Activated T-cell treated with anti-CD3 and anti-CD28 coated beads for 1 hour (primary cell): Measurements from ENCODE around the gene MT1F.
"Not testable (repeated sequence)": the region's sequence is repeated elsewhere in the genome, so short reads cannot be mapped to it uniquely, and the experiment has no call there.

Experiments
- DNase-seq: peaks from one replicate; pipeline ENCODE4 v3.0.0-alpha.2; 2020; ENCODE audit warnings: low read depth

MT1F gene

DNA sequence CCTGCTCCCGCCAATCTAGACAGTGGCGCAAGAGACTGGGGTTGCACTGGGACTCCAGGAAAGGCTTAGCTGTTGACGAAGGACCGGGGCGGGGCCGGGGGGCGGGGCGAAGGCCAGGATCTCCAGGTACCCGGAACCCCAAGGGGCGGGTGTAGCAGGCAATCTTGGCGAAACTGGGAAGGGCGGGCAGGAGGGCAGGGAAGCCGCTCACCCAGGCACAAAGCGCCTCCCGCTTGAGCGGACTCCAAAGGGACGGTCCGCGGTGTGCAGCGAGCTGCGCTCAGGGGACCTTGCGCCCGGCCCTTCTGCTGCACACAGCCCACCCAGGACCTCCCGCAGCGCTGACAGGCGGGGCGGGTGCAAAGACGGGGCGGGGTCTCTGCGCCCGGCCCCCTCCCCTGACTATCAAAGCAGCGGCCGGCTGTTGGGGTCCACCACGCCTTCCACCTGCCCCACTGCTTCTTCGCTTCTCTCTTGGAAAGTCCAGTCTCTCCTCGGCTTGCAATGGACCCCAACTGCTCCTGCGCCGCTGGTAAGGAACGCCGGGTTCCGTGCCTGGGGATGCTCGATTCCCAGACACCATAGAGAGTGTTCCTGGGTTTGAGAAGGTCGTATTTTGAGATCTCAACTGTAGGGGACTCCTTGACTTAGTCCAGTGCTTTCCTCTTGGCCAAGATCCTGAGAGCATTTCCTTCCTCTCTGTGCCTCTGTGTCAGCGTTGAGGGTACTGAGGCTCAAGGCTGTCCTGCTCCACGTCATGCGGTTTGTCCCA is at the start of gene MT1F:
Gene MT1F, plus strand, starts transcription at position 405 of the 772 bp plus-strand sequence. Its CDS starts 100 bp downstream, at position 505.
- DNase-seq: peak; percentile 59

DNA sequence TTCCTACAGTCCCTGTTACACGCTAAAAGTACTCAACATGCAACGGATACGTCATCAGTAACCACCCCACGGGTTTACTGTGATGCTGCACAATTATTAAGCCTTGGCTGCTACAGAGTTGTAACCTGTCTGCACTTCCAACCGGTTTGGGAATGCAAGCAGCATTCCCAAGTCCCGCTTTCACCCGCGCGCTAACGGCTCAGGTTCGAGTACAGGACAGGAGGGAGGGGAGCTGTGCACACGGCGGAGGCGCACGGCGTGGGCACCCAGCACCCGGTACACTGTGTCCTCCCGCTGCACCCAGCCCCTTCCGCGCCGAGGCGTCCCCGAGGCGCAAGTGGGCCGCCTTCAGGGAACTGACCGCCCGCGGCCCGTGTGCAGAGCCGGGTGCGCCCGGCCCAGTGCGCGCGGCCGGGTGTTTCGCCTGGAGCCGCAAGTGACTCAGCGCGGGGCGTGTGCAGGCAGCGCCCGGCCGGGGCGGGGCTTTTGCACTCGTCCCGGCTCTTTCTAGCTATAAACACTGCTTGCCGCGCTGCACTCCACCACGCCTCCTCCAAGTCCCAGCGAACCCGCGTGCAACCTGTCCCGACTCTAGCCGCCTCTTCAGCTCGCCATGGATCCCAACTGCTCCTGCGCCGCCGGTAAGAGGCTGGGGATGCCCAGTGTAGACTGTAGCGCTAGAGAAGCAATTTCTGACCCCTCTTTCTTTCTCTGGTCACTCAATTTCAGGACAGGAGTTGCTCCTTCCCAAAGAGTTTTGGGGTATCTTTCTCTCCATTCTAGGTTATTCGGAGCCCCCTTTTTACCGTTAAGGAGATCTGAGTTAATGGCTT is 49.5 kb upstream of the MT1F start, which contains the start of gene MT2A:
Gene MT2A, plus strand, starts transcription at position 542 of the 833 bp plus-strand sequence. Its CDS starts 72 bp downstream, at position 614.
- peak; percentile 80 for DNase-seq

DNA sequence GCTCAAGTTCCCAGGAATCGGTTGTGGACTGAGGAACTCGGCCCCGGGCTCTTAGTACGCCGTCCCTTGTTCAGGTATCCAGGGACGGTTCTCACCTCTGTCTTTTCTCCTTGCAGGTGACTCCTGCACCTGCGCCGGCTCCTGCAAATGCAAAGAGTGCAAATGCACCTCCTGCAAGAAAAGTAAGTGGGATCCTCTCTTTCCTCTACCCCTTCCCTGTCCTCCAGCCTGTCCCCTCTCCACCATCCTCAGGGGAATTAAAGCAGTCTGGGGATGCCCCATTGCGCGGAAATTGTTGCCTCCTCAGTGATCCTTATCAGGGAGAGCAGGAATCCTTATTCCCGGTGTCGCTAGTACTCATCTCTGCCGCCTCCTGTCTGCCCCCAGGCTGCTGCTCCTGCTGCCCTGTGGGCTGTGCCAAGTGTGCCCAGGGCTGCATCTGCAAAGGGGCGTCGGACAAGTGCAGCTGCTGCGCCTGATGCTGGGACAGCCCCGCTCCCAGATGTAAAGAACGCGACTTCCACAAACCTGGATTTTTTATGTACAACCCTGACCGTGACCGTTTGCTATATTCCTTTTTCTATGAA is 48.8 kb upstream of the MT1F start:
- DNase-seq: no peak

DNA sequence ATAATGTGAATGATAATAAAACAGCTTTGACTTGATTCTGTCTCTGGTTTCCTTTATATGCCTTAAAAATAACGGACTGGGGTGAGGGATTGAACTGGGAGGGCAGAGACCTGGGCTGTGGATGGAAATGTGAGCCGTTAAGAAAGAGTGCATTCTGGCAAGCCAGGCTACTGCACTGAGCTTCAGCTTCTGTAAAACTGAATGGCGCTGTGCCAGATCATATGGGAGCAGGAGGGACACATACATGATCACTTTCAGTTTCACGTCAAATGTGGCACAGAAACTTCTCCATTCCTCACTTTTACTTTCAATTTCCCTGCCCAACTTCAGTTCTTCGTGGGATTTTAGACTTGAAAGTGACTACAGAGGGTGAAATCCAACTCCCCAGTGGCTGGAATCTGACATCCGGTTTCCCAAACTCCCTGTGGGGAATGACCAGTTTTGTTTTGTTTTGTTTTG is 48.3 kb upstream of the MT1F start:
- DNase-seq: peak; percentile 59

DNA sequence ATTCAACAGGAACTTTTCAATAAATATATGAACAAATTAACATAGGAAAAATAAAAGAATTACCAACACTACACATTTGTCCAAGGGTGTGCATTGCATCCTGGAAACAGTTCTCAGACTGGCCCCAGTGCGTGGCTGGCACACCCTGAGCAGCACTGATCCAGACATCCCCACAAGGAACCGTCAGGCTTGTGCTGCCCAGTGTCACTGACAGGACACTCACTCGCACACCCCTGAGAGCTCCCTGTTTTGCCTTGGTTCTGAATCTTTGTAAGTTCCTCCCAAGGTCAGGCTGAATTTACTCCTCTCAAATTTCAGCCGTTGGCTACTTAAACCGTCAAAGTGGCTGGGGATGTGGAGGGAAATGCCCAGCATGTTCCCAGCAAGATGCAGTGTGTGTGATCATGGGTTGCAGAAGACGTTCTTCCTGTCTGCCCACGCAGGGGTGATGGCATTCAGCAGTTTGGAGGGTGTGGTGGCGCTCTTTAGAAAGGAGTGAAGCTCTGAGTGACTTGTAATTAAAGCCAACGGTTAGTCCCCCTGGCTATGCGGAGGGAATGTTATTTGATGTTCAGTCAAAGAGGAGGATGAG is 47.6 kb upstream of the MT1F start:
- DNase-seq: peak; percentile 47

DNA sequence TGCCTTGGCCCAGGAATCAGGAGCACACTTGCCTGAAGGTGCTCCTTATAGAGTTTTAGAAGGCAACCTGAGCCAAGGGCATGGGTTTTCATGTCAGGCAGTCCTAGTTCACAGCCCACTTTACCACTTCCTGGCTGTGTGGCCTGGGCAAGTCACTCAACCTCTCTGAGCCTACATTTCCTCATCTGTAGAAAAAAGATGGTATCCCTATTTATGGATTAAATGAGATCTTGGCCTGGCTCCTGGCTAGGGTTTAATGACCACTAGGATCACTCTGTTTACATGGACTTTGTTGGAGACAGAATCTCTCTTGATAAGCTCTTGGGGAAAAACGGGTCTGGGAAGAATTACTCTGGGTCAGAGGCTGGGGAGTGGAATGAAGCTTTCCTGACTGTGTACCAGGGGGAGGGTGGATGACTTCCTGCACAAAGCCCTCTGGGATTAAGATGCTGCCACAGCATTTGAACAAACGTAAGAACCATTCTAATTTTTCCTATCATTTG is 47.1 kb upstream of the MT1F start:
- DNase-seq: no peak

DNA sequence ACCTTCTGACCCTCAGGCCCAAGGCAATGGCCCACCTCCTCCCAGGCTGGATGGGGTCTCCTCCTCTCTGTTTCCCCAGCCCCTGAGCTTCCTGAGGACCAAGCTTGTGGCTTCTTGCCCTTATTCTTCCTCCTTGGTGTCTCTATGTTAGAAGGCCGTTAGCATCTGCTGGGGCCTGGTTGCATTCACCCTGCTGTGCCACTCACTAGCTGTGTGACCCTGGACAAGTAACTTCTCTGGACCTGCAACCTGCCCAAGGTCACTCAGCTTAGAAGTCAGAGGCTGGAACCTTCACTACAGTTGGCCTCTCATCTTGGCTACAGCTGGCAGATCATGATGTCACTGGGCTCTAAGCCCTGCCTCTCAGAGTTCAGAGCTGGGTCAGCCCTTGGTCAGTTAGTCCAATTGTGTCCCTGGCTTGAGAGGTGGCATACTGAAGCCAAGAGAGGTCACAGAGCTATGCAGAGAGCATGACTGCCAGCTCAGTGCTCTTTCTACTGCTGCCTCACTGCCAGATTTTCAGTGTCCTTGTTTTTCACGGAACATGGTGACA is 46.4 kb upstream of the MT1F start:
- DNase-seq: no peak

DNA sequence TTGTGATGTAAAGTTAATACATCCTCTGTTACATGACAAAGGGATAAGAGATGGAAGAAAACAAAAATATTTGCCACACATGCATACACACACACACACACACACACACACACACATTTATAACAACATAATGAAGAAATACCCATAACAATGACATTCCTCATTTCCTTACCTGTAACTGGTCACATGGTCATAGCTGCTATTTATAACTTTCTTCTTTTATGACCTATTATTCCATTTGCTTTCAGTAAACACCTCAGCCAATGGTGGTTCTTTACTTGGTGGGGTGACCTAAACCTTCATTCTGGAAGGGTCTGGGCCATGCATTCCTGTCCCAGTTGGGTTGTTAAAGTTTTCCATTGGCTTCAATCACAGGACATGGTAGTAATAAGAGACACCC is 44.1 kb upstream of the MT1F start:
- DNase-seq: no peak

DNA sequence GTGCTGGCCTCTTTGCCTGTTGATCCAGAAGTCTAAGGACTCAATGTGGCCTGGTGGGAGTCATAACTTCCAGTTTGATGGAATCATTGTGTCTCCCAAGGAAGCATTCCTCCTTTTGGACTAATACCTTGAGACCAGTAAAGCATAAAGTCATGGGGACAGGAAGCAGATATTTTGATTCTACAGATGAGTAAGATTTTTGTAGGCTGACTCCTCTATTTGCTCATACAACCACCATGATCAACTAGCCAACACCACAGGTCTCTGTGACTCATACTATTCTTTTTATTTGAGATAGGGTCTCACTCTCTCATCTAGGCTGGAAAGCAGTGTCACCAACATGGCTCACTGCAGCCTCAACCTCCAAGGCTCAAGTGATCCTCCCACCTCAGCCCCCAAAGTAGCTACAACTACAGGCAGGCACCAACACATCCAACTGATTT is 43.2 kb upstream of the MT1F start:
- no peak for DNase-seq

DNA sequence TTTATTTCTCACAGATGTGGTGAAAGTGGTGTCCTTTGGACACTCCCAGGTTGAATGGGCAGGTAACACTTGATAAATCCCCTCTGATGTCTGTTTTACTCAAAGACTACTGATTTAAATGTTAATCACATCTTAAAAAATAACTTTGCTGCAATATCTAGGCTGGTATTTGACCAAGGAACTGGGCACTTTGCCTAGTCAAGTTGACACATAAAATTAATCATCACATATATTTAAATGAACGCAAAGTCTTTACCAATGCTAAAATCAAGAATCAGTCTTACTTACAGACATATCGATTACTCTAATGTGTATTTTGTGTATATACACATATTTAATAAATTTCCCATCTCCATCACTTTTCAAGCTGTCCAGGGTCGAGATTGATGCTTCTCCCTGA is 42.4 kb upstream of the MT1F start:
- DNase-seq: no peak

DNA sequence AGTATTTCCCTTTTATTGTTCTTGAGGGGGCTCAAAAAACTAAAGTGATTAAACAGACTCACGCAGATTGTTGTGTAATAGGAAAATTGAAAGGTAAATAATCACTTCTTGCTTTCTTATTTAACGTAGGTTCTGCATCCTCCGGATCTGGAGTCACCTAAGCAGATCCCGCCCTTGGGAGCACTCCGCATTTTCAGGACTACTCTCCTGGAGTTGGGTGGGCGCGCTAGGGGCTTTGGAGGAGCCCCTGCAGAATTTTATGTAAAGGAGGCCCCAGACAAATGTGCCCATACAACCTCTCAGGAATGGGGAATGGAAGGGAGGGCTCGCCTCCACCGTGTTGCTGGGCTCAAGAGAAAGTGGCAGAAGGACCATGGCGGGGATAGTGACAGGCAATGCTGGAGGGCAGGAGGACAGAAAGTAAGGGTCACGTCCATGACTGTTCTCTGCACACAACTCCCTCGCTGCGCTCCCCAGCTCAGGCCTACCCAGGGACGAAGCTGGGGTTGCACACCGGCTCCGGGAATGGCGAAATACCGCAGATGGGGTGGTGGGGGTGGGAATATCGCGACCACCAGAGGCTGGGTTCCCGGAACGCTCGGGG is 41.0 kb upstream of the MT1F start:
- no peak for DNase-seq

DNA sequence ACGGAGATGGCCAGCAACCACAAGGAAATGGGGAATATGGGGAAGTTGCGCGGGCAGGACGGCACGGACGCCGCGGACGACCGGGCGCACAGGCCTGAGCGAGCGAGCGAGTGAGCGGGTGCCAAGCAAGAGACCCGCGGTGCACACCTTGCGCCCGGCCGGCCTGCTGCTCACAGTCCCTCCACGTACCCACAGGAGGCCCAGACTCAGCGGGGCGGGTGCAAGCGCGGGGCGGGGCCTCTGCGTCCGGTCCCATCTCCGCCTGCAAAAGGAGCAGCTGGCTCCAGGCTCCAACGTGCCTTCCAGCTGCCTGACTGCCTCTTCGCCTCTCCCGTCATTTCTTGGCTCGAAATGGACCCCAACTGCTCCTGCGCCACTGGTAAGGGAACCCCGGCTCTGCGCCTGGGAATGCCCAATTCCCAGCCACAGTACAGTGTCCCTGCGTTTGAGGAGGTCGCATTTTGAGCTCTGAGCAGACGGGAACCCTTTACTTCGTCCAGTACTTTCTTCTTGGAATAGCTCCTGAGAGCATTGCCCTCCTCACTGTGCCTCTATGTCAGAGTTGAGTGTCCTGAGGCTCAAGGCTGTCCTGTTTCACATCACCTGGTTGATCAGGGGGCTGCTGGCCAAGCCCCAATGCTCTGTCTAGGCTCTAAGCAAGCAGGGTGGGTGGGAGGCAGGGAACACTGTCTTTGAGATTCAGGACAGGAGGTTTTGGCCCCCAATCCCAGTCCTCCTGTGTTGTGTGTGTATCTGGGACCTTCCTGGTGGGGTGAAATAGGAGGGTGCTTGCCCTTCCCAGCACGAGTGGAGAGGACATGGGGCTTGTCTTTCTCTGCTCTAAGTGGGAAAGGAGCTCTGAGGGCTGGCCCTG is 40.3 kb upstream of the MT1F start:
- peak; percentile 40 for DNase-seq

DNA sequence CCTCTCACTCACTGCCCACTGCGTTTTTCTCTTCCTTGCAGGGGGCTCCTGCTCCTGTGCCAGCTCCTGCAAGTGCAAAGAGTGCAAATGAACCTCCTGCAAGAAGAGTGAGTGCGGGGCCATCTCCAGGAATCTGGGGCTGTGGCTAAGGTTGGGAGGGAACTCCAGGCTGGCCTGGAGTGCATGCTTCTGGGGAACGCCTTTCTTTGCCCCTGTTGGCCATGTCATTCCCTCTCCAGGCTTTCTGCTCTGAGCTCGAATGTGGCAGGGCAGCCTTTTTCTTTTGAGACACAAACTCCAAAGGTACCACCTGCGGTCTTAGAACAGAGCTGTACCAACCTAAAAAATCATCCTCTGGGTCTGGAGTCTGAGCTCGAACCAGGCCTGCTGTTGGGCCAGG is 39.6 kb upstream of the MT1F start:
- DNase-seq: no peak

DNA sequence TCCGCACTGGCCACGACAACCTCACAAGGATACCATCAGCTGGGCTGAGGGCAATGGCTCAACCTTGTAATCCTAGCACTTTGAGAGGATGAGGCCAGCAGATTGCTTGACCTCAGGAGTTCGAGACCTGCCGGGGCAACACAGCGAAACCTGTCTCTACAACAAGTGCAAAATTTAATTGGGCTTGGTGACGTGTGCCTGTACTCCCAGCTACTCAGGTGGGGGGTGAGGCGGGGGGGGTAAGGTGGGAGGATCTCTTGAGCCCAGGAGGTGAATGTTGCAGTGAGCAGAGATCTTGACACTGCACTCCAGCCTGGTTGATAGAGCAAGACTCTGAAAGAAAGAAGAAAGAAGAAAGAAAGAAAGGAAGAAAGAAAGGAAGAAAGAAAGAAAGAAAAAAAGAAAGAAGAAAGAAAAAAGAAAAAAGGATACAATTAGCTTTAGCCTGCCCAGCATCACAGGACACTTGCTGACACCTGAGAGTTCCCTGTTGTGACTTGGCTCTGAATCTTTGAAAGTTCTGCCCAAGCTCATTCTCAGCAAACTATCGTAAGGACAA is 37.3 kb upstream of the MT1F start:
- DNase-seq: no peak

DNA sequence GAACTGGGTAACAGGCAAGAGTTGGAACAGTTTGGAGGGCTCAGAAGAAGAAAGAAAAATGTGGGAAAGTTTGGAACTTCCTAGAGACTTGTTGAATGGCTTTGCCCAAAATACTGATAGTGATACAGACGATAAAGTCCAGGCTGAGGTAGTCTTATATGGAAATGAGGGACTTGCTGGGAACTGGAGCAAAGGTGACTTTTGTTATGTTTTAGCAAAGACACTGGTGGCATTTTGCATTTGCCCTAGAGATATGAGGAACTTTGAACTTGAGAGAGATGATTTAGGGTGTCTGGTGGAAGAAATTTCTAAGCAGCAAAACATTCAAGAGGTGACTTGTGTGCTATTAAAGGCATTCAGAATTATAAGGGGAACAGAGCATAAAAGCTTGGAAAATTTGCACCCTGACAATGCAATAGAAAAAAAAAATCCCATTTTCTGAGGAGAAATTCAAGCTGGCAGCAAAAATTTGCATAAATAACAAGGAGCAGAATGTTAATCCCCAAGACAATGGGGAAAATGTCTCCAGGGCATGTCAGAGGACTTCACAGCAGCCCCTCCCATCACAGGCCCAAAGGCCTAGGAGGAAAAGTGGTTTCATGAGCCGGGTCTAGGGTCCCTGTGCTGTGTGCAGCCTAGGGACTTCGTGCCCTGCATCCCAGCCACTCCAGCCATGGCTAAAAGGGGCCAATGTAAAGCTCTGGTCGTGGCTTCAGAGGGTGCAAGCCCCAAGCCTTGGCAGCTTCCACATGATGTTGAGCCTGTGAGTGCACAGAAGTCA is 35.9 kb upstream of the MT1F start:
- DNase-seq: not testable (repeated sequence)

DNA sequence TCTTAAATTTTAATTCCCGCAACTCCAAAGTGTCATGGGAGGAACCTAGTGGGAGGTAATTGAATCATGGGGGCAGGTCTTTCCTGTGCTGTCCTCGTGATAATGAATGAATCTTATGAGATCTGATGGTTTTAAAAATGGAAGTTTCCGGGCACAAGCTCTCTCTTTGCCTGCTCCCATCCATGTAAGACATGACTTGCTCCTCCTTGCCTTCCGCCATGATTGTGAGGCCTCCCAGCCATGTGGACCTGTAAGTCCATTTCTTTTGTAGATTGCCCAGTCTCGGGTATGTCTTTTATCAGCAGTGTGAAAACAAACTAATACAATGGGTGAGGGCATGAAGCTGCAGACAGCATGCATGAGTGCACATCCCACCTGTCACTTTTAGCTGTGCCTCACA is 34.6 kb upstream of the MT1F start:
- not testable (repeated sequence) for DNase-seq

DNA sequence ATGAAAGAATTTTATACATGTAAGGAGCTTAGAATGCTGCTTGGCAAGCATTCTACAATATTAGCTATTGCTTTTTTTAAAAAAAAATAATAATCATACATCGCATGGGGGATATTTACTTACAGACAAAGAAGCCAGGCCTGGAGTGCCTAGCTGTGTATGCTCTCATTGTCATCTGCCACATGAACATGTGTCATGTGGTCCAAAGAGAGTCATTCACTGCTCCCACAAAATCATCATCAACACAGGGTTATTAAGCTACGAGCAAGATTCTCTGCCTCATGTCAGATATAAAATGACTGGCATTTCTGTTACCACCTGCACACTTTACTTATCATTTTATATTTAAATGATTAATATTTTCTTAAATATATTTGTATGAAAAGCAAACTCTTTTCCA is 34.1 kb upstream of the MT1F start:
- no peak for DNase-seq

DNA sequence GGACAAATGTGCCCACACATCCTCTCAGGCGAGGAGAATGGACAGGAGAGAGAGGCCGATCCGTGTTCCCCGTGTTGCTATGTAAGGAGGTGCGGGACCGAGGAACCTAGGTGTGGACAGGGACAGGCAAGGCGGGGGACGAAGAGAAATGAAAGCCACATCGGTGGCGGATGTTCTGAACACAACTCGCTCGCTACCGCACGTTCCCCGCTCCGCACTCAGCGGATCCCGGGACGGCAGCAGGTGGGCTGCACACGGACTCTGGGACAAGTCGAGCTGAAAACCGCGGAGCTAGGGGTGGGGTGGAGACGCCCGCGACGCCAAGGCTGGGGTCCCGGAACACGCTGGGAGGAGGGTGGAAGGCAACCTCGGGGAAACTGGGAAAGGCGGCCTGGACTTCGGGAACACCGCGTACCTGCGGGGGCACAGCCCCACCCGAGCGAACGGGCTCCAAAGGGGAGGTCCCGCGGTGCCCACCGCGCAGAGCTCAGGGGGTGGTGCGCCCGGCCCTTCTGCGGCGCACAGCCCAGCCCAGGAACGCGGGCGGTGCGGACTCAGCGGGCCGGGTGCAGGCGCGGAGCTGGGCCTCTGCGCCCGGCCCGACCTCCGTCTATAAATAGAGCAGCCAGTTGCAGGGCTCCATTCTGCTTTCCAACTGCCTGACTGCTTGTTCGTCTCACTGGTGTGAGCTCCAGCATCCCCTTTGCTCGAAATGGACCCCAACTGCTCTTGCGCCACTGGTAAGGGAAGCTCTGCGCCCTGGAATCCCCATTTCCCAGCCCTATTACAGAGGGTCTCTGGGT is 32.4 kb upstream of the MT1F start, which contains the start of gene MT1E:
Gene MT1E, plus strand, starts transcription at position 642 of the 803 bp plus-strand sequence. Its CDS starts 71 bp downstream, at position 713.
- no peak for DNase-seq
